ENCODE data around the gene ADCY2.

ADCY2 gene

GRCh38 chr5:7869474-7870136 is 473.7 kb downstream of the ADCY2 start:
- DNase-seq (ENCODE audit: low read depth), result no peak

- DNase-seq (ENCODE audit: low read depth), result no peak
Measured at GRCh38 chr5:7871653-7872052, 475.7 kb downstream of the ADCY2 start.

- DNase-seq (ENCODE audit: low read depth), result no peak
Measured at GRCh38 chr5:7872517-7873130, 476.7 kb downstream of the ADCY2 start.

- DNase-seq (ENCODE audit: low read depth), result no peak
Measured at GRCh38 chr5:7873216-7873615, 477.3 kb downstream of the ADCY2 start.

GRCh38 chr5:7874639-7875038 is 478.7 kb downstream of the ADCY2 start:
- no peak for DNase-seq (ENCODE audit: low read depth)

- DNase-seq (ENCODE audit: low read depth), result no peak
Measured at GRCh38 chr5:7875151-7875550, 479.2 kb downstream of the ADCY2 start.

- DNase-seq (ENCODE audit: low read depth), result no peak
Measured at GRCh38 chr5:7876867-7877266, 480.9 kb downstream of the ADCY2 start.

- DNase-seq (ENCODE audit: low read depth), result no peak
Measured at GRCh38 chr5:7877851-7878250, 481.9 kb downstream of the ADCY2 start.

- no peak for DNase-seq (ENCODE audit: low read depth)
Measured at GRCh38 chr5:7878381-7878873, 482.5 kb downstream of the ADCY2 start.

Measured in stimulated activated CD8-positive, alpha-beta memory T cell treated with anti-CD3 and anti-CD28 coated beads, Interleukin-12 subunit alpha, Interleukin-12 subunit beta, amount 100 ng/mL, for 1 hour (primary cell).